GM12865 (cell line): ENCODE measurements around the gene TBPL2.

Source experiments
- DNase-seq: peaks from one replicate; pipeline ENCODE4 v3.0.0; 2010; ENCODE audit warnings: low read depth
- H3K4me3 ChIP-seq: 2 replicates; pipeline ENCODE4 v1.5.1; 2011; ENCODE audit warnings: mild to moderate bottlenecking, low read depth, low read length, control low read depth
- TF ChIP-seq, protein P1 (sequence below): IDR thresholded peaks from 2 replicates; pipeline ENCODE4 v1.5.1; 2011; ENCODE audit warnings: low read length, control low read depth, low read depth, inconsistent platforms; ENCODE audit not compliant: insufficient read depth; ENCODE audit errors: missing control alignments

Gene TBPL2

DNA sequence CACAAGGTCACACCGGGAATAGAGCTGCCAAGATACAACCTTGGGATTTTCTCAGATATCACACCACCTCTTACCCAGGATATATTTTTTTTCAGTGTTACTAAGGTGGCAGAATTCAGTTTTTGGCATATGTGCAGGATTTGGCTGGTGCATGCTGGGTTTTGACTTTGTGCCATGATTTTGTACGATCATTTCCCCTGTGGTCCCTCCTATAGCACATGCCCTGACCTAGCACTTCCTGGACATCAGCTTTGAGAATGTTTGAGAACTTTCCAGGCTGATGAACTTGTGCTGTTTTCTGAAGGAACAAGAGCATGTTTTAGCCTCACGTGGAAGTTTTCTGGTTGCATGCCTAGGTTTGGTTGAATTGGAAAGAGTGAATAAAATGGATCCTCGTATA, 11.0 kb upstream of the TBPL2 start:
- no peak for DNase-seq
- TF ChIP-seq, protein P1, sequence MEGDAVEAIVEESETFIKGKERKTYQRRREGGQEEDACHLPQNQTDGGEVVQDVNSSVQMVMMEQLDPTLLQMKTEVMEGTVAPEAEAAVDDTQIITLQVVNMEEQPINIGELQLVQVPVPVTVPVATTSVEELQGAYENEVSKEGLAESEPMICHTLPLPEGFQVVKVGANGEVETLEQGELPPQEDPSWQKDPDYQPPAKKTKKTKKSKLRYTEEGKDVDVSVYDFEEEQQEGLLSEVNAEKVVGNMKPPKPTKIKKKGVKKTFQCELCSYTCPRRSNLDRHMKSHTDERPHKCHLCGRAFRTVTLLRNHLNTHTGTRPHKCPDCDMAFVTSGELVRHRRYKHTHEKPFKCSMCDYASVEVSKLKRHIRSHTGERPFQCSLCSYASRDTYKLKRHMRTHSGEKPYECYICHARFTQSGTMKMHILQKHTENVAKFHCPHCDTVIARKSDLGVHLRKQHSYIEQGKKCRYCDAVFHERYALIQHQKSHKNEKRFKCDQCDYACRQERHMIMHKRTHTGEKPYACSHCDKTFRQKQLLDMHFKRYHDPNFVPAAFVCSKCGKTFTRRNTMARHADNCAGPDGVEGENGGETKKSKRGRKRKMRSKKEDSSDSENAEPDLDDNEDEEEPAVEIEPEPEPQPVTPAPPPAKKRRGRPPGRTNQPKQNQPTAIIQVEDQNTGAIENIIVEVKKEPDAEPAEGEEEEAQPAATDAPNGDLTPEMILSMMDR = no peak
- H3K4me3 ChIP-seq = no peak overlapping the region

GRCh38 chr14:55450987-55451386, 10.6 kb upstream of the TBPL2 start:
- DNase-seq = peak; percentile 9
- no peak overlapping the region for H3K4me3 ChIP-seq
- TF ChIP-seq, protein P1 = no peak

- DNase-seq = no peak
- no peak overlapping the region for H3K4me3 ChIP-seq
- TF ChIP-seq, protein P1 = no peak
These were observed 10.1 kb upstream of the TBPL2 start for GRCh38 chr14:55450539-55450938.

- H3K4me3 ChIP-seq = no peak overlapping the region
- TF ChIP-seq, protein P1 = no peak
- no peak for DNase-seq
These were observed 9.7 kb upstream of the TBPL2 start for GRCh38 chr14:55450124-55450523.

DNA sequence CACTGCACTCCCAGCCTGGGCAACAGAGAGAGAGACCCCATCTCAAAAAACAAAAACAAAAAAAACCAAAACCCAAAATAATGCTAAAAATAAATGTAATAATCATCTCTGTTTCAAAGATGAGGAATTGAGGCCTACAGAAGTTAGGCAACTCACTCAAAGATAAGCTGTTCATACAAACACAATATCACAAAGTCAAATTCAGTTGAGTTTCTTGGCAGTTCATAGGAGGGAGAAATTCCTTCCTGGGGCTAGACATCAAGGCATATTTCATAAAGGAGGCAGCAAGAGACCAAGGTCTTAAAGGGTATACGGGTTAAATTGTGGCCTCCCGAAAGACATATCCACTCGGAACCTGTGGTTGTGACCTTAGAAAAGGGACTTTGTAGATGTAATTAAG, 8.7 kb upstream of the TBPL2 start:
- no peak overlapping the region for H3K4me3 ChIP-seq
- DNase-seq = no peak
- TF ChIP-seq, protein P1 = no peak

DNA sequence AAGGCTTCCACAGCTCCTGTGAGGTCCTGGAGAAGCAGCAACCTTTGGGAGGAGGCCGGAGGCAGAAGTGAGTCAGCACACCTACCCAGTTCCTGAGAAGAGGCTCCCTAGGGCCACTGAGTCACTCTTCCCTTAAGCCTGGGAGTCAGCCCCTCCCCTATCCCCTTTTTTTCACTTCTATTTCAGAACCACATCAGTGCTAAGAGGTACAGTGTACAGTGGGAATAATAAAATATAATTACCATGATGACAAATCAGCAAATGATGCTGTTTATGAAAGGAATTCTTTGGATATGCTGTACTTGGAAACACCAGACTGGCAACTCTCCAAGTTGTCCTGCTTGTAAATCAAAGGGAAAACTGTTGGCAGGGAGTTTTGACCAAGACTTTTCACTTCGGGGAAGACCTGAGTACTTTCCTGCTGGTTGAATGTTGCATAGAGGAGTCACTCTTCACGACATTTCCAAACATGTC, 7.8 kb upstream of the TBPL2 start:
- DNase-seq = no peak
- TF ChIP-seq, protein P1 = no peak
- H3K4me3 ChIP-seq = no peak overlapping the region

DNA sequence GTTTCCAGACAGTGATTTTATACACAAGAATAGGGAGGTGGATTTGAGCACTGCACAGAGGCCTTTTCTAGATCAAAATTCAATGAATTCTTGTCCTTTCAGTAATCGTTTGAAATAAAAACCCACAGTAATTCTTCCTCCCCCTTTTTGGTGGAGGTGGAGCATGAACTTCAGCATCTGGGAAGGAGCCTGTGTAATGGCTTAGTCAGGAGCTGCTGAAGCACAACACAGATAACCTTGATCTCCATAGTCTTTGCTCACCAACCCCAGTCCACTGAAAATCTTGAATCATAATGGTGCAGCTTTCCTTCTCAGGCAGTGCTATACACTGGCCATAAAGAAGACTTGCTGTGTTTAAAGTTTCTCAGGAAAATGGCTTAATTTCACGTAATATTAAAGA, 6.4 kb upstream of the TBPL2 start:
- TF ChIP-seq, protein P1 = no peak
- no peak overlapping the region for H3K4me3 ChIP-seq
- DNase-seq = no peak
